KOPT-K1 (cell line): ENCODE data around the gene NTNG1.

Experiments used
- H3K27ac ChIP-seq: fragments of 200-600 bp; sonication (generic); 2 replicates; pipeline ENCODE4 v1.5.1; 2016; ENCODE audit warnings: antibody characterized with exemption, mild to moderate bottlenecking, low read depth, low read length; ENCODE audit not compliant: poor library complexity, severe bottlenecking
- H3K36me3 ChIP-seq: fragments of 200-600 bp; sonication (generic); 2 replicates; pipeline ENCODE4 v1.5.1; 2017; ENCODE audit warnings: antibody characterized with exemption, mild to moderate bottlenecking, low read length, moderate library complexity; ENCODE audit not compliant: insufficient read depth
- H3K9me3 ChIP-seq: fragments of 200-600 bp; sonication (generic); 2 replicates; pipeline ENCODE4 v1.5.1; 2017; ENCODE audit warnings: antibody characterized with exemption, low read length, mild to moderate bottlenecking; ENCODE audit not compliant: insufficient read depth, poor library complexity, severe bottlenecking

Gene NTNG1

DNA sequence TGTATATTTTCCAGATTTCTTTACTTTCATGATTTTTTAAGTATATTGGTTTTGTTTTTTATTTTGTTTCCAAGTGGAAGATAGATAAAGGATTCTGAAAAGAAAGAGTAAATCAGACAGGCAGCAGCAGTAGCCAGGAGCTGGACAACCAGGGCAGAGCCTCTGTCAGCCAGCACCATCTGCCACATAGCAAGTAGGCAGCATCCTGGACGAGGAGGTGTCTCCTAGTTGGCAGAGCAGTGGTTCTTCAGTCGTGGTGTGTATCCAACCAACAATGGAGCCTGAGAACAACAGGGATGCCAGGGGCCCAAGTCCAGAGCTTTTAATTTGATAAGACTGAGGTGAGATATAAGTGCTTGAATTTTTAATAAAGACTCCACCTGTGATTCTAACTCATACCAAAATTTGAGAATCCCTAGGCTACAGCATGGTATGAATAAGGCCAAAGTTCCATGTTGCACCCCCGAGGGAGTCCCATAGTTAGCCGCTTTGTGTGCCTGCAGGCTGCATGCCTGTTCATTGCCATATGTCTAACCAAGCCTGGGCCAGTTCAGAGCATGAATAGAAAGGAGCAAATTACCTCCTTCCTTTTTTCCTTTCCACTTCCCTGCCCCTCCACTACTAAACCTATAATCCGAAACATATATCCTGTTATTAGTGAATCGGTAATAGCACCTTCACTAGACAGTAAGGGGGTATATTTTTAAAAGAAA, 153.2 kb downstream of the NTNG1 start:
- H3K36me3 ChIP-seq = no peaks in the 10 kb centered on the region
- H3K9me3 ChIP-seq = no peaks in the 10 kb centered on the region
- no peak overlapping the region for H3K27ac ChIP-seq

DNA sequence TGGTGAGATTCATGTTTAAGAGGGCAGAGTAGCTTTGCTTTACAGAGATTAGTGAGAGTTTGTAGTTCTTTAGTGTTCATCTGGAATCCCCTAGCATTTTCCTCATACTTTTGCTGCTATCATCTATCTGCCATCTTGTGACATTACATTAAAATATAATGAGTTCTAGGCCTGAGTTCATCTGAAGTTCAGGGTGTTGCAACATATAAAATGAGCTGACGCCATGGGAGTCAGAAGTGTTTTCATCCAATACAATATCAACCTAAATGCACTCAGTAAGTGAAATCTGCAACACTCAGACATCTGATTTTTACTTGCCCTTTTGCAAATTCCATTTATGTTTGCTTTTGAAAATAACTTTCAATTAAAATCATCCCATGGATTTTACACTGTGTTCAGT, 153.8 kb downstream of the NTNG1 start:
- Histone ChIP-seq H3K36me3 (no peaks in the 10 kb centered on the region), H3K9me3 (no peaks in the 10 kb centered on the region), H3K27ac (no peak overlapping the region)

DNA sequence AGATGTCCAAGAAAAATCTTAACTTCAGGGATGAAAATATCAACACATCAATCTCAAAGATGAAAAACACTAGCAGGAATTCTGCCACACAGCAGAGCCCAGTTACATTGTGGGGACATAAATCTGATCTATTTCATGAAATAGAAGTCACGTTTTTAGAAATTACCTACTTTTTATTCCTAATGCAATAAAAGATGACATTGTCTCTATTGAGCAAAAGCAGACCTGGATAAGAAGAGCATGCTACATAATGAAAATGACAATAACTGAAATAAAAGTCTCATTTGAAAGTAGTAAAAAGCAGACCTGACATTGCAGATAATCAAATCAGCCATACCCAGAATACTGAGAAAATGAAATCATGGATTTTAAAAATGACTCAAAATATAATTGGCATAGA, 156.8 kb downstream of the NTNG1 start:
- no peaks in the 10 kb centered on the region for H3K36me3 ChIP-seq
- no peaks in the 10 kb centered on the region for H3K9me3 ChIP-seq
- H3K27ac ChIP-seq = no peak overlapping the region

DNA sequence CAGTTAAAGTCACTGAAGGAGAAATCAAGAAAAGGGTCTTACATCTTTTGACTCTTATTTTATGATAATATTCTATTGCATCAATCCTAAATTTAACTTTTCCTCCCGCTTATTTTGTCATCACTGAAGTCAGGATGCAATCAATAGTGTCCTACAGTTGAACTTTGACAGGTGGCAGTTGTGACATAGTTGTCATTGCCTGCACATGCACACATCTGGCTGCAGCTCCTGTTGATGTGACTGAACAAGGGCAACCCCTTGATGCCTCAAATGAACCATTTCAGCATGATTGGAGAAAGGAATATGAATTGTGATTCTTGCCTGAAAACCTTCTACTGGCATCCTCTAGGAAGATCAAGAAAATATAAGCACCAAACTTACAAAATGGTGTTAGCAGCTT, 157.7 kb downstream of the NTNG1 start:
- Histone ChIP-seq H3K27ac (no peak overlapping the region), H3K36me3 (no peaks in the 10 kb centered on the region), H3K9me3 (no peaks in the 10 kb centered on the region)

DNA sequence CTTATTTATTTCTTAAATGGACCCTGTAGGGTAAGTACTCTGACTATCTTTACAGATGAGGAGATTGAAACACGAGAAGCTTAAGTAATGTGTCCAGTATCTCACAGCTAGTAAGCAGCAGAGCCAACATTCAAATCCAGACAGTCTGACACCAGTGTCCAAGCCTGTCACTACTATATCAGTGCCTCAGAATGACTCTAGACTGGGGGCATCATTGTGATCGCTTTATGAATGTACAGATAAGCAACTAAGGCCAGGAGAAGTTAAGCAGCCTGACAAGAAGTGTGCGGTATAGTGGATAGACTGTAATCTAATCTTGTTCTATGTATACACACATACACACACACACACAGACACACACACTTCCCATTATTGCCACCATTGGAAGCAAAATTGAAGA, 158.7 kb downstream of the NTNG1 start:
- Histone ChIP-seq H3K27ac (no peak overlapping the region), H3K36me3 (no peaks in the 10 kb centered on the region), H3K9me3 (no peaks in the 10 kb centered on the region)

DNA sequence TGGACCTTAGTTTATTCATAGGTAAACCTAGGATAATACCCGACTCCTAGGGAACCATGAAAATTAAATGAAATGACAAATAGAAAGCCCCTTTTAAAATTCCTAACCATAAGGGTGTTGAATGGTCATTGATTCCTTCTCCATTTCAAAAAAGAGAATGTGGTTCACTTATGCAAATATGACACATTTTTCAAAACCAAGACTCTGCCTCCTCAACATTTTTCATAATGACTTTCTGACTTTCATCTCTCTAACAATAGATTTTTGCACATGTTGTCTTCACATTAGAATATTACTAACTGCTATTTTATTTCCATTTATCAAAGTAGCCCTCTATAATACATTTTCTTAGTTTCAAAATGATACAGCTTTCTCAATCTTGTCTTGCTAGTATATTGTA, 169.1 kb downstream of the NTNG1 start:
- Histone ChIP-seq H3K27ac (no peak overlapping the region), H3K9me3 (no peaks in the 10 kb centered on the region), H3K36me3 (no peaks in the 10 kb centered on the region)

DNA sequence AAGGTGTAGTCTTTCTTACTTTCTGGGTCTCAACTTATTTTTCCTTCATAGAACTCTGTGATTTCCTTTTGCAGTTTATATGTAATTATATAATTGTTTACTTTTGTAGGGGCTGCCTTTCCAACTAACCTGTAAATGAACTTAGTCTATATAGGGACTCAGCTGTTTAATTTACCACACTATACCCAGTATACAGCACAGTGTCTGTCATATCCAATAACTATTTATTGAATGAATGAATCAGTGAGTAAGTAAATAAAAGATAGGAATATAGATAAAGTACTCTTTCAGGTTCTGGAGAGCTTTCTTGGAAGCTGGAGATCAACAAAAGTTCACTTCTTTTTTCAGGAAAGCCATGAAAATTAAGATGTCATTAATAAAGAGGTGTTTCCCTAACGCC, 174.8 kb downstream of the NTNG1 start:
- Histone ChIP-seq H3K27ac (no peak overlapping the region), H3K9me3 (no peaks in the 10 kb centered on the region), H3K36me3 (no peaks in the 10 kb centered on the region)

DNA sequence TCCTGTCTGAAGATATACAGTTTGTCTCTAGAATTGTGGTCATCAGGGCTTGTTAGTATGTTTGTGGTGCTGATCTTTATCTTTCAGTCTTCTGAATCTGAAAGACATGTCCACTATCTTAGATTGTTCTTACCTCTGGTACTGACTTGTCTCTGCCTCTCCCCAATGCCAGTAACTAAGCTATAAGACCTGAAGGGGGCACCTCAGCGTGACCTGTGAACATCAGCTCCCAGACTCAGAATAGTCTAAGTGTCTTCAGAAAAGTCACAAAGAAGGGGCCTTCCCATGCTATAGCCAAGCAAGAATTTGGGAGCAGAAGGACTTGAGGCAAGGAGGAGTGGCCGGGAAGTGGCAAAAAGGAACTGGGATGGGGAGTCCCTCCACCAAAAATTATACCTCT, 178.1 kb downstream of the NTNG1 start:
- H3K36me3 ChIP-seq = no peaks in the 10 kb centered on the region
- H3K9me3 ChIP-seq = no peaks in the 10 kb centered on the region
- H3K27ac ChIP-seq = no peak overlapping the region

DNA sequence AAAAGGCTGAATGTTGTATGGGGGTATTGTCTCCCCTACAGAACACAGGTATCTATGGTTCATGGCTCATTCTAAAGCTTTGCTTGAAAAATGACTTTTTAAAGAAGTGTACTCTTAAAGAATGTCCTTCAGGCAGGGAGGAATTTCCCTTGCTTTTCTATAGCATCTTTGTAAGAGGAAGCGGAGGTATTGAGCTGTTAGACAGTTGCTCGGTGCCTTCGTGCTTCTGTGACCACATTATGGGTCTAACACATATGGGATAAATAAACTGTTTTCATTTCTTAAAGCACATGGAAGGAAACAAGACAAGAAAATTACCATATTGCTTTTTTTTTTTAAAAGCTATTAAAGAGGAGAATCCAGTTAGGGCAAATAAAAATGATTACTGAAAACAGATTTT, 182.9 kb downstream of the NTNG1 start:
- Histone ChIP-seq H3K27ac (no peak overlapping the region), H3K36me3 (no peaks in the 10 kb centered on the region), H3K9me3 (no peaks in the 10 kb centered on the region)

DNA sequence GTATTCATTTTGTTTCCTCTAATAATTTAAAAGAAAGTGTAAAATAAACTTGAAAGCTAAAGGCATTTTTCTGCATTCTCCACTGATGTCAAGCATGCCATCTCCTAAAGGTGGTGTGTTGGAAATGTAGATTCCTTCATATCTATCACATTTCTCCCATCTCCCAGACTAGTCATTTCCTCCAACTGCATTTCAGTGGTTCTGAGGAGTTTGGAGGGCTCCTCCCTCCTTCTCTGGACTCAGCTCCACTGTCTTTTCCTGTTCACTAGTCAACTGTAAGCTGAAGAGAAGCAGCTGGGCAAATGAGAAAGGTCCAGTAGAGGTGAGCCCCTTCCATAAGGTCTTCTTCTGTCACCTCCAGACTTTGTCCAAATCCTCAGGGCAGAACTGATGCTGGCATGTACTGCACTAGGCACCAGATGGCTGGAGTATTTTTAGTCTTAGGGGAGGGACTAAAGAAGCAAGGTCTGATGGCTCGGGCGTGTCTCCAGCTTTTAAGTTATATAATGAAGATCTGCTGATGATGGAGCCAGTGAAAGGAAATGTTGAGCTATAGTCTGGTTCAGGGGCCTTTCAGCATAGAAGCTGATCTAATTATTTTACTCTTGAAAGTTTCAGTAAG, 186.1 kb downstream of the NTNG1 start:
- Histone ChIP-seq H3K27ac (no peak overlapping the region), H3K36me3 (no peaks in the 10 kb centered on the region), H3K9me3 (no peaks in the 10 kb centered on the region)

DNA sequence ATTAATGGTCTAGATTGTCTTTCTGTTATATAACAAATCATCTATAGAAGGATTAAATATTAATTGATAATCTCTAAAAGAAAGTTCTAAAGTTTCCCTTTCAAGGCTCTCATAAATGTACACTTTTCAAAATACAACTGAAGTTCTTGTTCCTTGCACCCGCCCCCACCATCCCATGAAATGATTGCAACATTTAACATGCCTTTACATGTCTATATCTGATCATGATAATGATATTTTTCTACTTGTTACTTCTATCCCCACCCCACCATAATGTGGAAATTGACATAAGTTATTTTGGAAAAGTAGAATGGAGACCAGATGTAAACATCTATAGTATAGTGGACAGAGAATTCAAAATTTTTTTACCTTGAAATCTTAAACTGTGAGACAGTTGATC, 186.6 kb downstream of the NTNG1 start:
- no peak overlapping the region for H3K27ac ChIP-seq
- no peaks in the 10 kb centered on the region for H3K9me3 ChIP-seq
- no peaks in the 10 kb centered on the region for H3K36me3 ChIP-seq

DNA sequence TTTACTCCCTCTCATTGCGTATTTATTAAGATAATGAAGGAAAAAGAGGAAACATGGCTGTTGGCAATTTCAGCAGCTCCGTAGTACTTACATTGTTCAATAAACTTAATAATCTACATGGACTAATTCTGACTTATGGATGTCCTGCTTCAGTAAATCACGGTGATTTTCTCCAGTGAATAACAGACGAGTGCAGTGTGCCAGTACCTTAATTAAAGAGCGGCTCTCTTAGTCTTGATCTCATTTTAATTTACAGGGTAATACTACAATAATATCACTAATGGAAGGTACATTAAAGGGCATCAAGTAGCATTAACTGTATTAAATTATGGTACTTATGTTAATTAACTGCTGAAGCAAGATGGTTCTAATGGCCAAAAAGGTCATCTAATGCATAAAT, 187.2 kb downstream of the NTNG1 start:
- Histone ChIP-seq H3K36me3 (no peaks in the 10 kb centered on the region), H3K9me3 (no peaks in the 10 kb centered on the region), H3K27ac (no peak overlapping the region)

DNA sequence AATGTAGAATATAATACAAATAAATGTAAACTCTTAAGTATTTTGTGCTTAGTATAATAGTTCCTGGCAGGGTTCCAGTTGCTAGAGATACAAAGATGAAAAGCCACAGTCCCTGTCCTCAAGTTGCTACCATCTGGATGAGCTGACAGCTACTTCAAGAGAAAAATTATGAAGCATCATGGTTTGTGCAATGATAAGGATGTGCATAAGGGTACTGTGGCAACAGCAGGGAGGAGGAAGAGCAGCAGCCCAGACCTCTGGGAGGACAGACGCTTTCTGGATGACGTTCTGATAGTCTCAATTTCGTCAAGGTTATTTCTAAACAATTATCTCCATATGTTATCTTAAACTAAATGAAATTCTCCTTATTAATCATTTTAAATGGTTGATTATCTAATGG, 198.9 kb downstream of the NTNG1 start:
- Histone ChIP-seq H3K9me3 (no peaks in the 10 kb centered on the region), H3K36me3 (no peaks in the 10 kb centered on the region), H3K27ac (no peak overlapping the region)

DNA sequence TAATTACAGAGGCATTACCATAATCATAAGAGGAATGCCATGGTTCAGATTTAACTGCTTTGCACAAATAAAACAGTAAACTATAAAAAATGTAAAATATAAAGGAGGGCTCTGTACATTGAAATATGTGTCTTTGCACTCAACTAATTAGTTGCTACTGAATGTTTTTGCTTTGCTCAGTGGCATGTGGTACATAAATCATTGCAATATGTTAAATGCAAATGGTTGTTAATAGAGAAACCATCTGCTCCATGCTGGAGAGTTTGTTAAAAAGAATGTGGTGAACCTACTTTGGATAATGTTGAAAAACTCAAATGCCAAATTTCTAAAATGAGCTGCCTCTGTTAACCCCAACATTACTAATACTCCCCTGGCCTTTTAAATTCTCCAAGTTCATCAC, 201.5 kb downstream of the NTNG1 start:
- Histone ChIP-seq H3K36me3 (no peaks in the 10 kb centered on the region), H3K27ac (no peak overlapping the region), H3K9me3 (no peaks in the 10 kb centered on the region)

DNA sequence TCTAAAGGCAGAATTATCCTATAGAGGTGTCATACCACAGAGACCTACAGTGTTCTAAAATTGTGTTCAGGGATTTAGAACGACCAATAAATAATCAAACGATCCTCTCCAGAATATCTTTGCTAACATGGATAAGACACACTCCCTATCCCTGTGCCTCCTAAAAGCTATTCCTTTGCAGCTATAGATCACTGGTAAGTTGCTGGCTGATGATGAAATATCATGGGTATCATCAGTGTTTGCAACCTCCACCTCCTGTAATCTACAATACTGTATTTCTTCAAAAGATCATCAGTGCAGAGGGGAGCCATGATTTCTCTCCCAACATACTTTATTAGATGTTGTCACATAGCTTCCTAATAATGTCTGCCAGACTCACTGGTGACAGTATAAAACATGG, 201.9 kb downstream of the NTNG1 start:
- no peak overlapping the region for H3K27ac ChIP-seq
- H3K9me3 ChIP-seq = no peaks in the 10 kb centered on the region
- no peaks in the 10 kb centered on the region for H3K36me3 ChIP-seq

DNA sequence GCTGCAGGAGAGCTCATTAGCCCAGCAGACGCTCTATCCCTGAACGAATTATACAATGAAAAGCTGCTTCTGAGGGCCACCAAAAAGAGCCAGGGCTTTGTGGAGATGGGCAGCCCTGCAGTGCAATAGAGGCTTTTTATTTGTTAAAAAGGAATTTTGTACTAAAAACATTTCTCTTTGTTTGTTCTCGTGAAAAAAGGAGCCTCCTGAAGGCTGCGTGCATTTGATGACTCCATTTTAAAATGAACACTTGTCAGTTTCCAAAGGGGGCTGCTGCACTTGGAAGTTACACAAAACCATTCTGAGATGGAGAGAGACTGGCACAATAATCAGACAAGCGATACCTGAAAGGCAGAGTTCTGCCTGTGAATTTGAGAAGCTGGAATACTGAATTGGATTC, 202.8 kb downstream of the NTNG1 start:
- H3K9me3 ChIP-seq = no peaks in the 10 kb centered on the region
- H3K36me3 ChIP-seq = no peaks in the 10 kb centered on the region
- H3K27ac ChIP-seq = no peak overlapping the region
